OCI-LY3 (cell line): Measurements from ENCODE around the gene LTBP1.

Source experiments
- H2AFZ ChIP-seq: fragments of 200-600, 300-600 bp; shearing (Covaris generic); 2 replicates; pipeline ENCODE4 v1.6.0; 2014; ENCODE audit warnings: antibody characterized with exemption, low read depth, low read length
- H3K27ac ChIP-seq: fragments of 200-600, 300-600 bp; sonication (generic); 2 replicates; pipeline ENCODE4 v1.5.1; 2014; ENCODE audit warnings: mild to moderate bottlenecking, low read length, moderate library complexity, mixed read lengths
- H3K27me3 ChIP-seq: fragments of 200-600, 300-600 bp; sonication (generic); 2 replicates; pipeline ENCODE4 v1.6.1; 2014; ENCODE audit warnings: low read depth, low read length, mixed read lengths
- H3K36me3 ChIP-seq: fragments of 200-600, 300-600 bp; sonication (generic); replicated peaks from 2 replicates; pipeline ENCODE3; 2014; ENCODE audit warnings: low read depth, low read length, mixed read lengths
- H3K4me1 ChIP-seq: fragments of 300-600, 200-600 bp; sonication (generic); 2 replicates; pipeline ENCODE4 v1.6.1; 2014; ENCODE audit warnings: low read length, mixed read lengths
- H3K4me2 ChIP-seq: fragments of 200-600, 300-600 bp; sonication (generic); 2 replicates; pipeline ENCODE4 v1.6.1; 2014; ENCODE audit warnings: low read length, mixed read lengths
- H3K4me3 ChIP-seq: fragments of 300-600, 200-600 bp; sonication (generic); 2 replicates; pipeline ENCODE4 v1.5.1; 2014; ENCODE audit warnings: antibody characterized with exemption, mild to moderate bottlenecking, low read length, moderate library complexity
- H3K79me2 ChIP-seq: fragments of 300-600, 200-600 bp; shearing (Covaris generic); 2 replicates; pipeline ENCODE4 v1.6.1; 2014; ENCODE audit warnings: mild to moderate bottlenecking, low read length, mixed read lengths
- H3K9ac ChIP-seq: fragments of 300-600, 200-600 bp; shearing (Covaris generic); 2 replicates; pipeline ENCODE4 v1.6.0; 2014; ENCODE audit warnings: mild to moderate bottlenecking, low read length, moderate library complexity
- H3K9me3 ChIP-seq: fragments of 200-600, 300-600 bp; shearing (Covaris generic); 2 replicates; pipeline ENCODE4 v1.6.1; 2014; ENCODE audit warnings: low read length, mixed read lengths; ENCODE audit not compliant: insufficient read depth
- H4K20me1 ChIP-seq: fragments of 200-600, 300-600 bp; sonication (generic); 2 replicates; pipeline ENCODE4 v1.6.1; 2016; ENCODE audit warnings: low read length, mixed read lengths; ENCODE audit not compliant: insufficient read depth
- CTCF ChIP-seq: fragments of 200-600, 300-600 bp; sonication (generic); IDR thresholded peaks from 2 replicates; pipeline ENCODE4 v1.5.1; 2014; ENCODE audit warnings: antibody characterized with exemption, low read length, low read depth
- EZH2phosphoT487 ChIP-seq: fragments of 200-600 bp; shearing (Covaris generic); IDR thresholded peaks from 2 replicates; pipeline ENCODE4 v1.6.1; 2018; ENCODE audit warnings: antibody characterized with exemption, mixed run types, low read depth

LTBP1 gene

GRCh38 chr2:32932825-32933755 lies 13.7 kb upstream of the LTBP1 start:
- no peak for TF ChIP-seq CTCF
- Histone ChIP-seq H3K27me3 (no peaks in the 10 kb centered on the region), H4K20me1 (no peaks in the 10 kb centered on the region), H3K4me1 (peaks cover 3% of the 10 kb centered on the region), H3K4me2 (no peak overlapping the region), H3K9me3 (no peaks in the 10 kb centered on the region), H3K27ac (no peak overlapping the region), H3K79me2 (no peaks in the 10 kb centered on the region), H3K36me3 (no peaks in the 10 kb centered on the region), H3K4me3 (no peak overlapping the region), H3K9ac (no peak overlapping the region), H2AFZ (no peak overlapping the region)

GRCh38 chr2:32933756-32934095 lies 13.0 kb upstream of the LTBP1 start:
- peaks cover 10% of the 10 kb centered on the region for H3K4me1 ChIP-seq
- H3K4me2 ChIP-seq = no peak overlapping the region
- H3K9me3 ChIP-seq = no peaks in the 10 kb centered on the region
- H3K4me3 ChIP-seq = no peak overlapping the region
- no peaks in the 10 kb centered on the region for H3K27me3 ChIP-seq
- H2AFZ ChIP-seq = no peak overlapping the region
- no peak overlapping the region for H3K9ac ChIP-seq
- no peak overlapping the region for H3K27ac ChIP-seq
- H3K79me2 ChIP-seq = no peaks in the 10 kb centered on the region
- H3K36me3 ChIP-seq = no peaks in the 10 kb centered on the region
- no peaks in the 10 kb centered on the region for H4K20me1 ChIP-seq
- no peak for TF ChIP-seq EZH2phosphoT487
- TF ChIP-seq CTCF = no peak

GRCh38 chr2:32937602-32938448 lies 8.9 kb upstream of the LTBP1 start:
- peak overlapping the region; percentile 22; the same call in 1 of the 2 replicates for H3K4me2 ChIP-seq
- H3K4me1 ChIP-seq = peaks cover 14% of the 10 kb centered on the region
- H3K79me2 ChIP-seq = no peaks in the 10 kb centered on the region
- no peaks in the 10 kb centered on the region for H4K20me1 ChIP-seq
- peak overlapping the region; percentile 41; the same call in 1 of the 2 replicates for H2AFZ ChIP-seq
- TF ChIP-seq EZH2phosphoT487 (no peak), CTCF (no peak)
- H3K27ac ChIP-seq = no peak overlapping the region
- no peak overlapping the region for H3K4me3 ChIP-seq
- no peaks in the 10 kb centered on the region for H3K9me3 ChIP-seq
- H3K36me3 ChIP-seq = no peaks in the 10 kb centered on the region
- no peaks in the 10 kb centered on the region for H3K27me3 ChIP-seq
- no peak overlapping the region for H3K9ac ChIP-seq

- Histone ChIP-seq H3K9me3 (no peaks in the 10 kb centered on the region), H3K4me3 (no peak overlapping the region), H4K20me1 (no peaks in the 10 kb centered on the region), H3K4me2 (0 out of 2 replicates have a peak overlapping the region, but pooled peaks have one; percentile 22), H2AFZ (0 out of 2 replicates have a peak overlapping the region, but pooled peaks have one; percentile 41), H3K27me3 (no peaks in the 10 kb centered on the region), H3K27ac (no peak overlapping the region), H3K9ac (no peak overlapping the region), H3K36me3 (no peaks in the 10 kb centered on the region), H3K4me1 (peaks cover 14% of the 10 kb centered on the region), H3K79me2 (no peaks in the 10 kb centered on the region)
- no peak for TF ChIP-seq CTCF
- no peak for TF ChIP-seq EZH2phosphoT487
These were observed 7.8 kb upstream of the LTBP1 start for GRCh38 chr2:32938934-32939333.
